ENCODE measurements around the gene CPNE6. TPM values are rescaled to one million over a fixed set of nuclear protein-coding genes. Genes with fewer than 3 reads are reported as not detected.

CPNE6 gene
- total RNA-seq, 1 donor from 2014 or later: not detected

- intact Hi-C loops (cut with micrococcal nuclease): no loop called here
Observed at GRCh38 chr14:24066496-24067132, 4.7 kb upstream of the CPNE6 start.

DNA sequence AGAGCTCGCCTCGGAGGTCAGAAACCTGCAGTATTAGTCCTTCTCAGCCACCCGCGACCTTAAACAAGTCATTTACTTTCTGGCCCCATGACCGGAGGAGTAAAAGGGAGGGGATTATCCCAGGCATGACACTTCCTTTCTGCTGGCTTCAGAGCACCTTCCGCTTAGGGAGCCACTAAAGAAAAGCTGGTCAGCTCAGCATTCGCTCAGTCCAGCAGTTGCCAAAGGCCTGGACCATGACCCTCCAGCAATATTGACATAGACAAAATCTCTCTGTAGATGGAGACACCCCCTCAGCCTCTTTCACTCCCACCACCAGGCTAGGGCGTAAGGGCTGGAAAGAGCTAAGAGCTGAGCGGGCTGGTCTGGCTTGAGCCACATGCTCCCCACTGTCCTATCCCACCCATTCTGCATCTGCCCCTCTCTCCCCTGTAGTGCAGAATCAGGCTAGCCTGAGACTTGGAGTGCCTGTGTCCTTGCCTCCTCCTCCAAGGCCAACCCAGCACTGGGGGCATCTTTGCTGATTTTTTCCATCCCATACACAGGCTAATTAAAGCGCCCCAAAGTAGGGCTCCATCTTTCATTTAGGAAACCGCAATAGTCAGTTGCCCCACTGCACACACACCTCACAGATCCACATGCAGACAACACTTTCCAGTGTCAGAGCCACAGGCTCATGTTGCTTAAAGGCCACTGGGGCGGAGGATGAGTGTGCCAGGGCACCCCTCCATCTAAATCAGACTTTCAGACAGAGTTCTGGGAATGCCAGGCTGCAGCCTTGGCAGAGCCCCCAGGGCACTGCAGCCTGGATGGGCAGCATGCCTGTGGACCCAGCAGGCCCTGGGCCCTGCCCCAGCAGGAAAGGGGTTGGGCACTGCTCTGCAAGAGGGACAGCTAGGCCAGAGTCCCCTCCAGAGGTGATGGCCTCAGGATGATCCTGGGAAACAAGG, 4.0 kb upstream of the CPNE6 start:
- intact Hi-C loops (cut with micrococcal nuclease): no loop called here

GRCh38 chr14:24068711-24069410, 2.5 kb upstream of the CPNE6 start:
- intact Hi-C loops (cut with micrococcal nuclease): no loop called here

- intact Hi-C loops (cut with micrococcal nuclease): no loop called here
Observed at GRCh38 chr14:24069411-24069735, 2.0 kb upstream of the CPNE6 start.

DNA sequence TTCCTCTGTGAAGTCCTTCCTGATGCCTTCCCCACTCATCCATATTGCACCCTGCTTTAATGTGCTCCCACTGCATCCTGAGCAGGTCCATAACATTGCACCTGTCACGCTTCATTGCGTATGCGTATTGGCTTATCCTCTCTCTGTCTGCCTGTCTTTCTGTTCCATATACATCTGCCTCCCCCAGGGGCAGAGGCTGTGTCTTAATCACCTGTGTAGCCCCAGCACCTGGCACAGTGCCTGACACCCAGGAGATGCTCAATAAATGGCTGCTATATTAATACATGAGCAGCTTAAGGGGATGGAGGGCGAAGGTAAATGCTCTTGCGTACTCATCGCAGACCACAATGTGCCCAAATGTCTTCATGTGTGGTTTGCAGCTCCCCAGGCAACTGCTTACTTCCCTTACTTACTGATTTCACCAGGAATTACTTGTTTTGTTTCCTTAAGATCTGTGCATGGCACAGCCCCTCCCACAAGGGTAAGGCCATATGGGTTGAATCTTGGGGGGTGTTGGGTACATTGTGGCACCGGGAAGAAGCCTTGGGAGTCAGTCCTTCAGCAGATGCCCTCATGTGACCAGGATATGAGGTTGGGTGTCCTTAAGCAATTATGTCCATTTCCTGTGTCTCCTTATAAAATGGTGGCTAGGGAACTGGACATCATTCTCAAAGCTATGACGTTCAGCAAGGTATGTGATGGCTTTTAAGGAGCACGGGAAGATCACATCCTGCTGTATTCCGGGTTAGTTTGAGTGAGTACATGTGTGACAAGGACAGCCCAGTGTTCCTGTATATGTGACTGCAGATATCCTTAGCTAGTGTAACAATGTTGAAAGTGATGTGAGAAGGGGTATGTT, 848 bp upstream of the CPNE6 start:
- intact Hi-C loops (cut with micrococcal nuclease): no loop called here

- intact Hi-C loops (cut with micrococcal nuclease): no loop called here
Observed at GRCh38 chr14:24071836-24072430, 571 bp downstream of the CPNE6 start.

- intact Hi-C loops (cut with micrococcal nuclease): no loop called here
Observed at GRCh38 chr14:24072436-24072835, 1.1 kb downstream of the CPNE6 start.

DNA sequence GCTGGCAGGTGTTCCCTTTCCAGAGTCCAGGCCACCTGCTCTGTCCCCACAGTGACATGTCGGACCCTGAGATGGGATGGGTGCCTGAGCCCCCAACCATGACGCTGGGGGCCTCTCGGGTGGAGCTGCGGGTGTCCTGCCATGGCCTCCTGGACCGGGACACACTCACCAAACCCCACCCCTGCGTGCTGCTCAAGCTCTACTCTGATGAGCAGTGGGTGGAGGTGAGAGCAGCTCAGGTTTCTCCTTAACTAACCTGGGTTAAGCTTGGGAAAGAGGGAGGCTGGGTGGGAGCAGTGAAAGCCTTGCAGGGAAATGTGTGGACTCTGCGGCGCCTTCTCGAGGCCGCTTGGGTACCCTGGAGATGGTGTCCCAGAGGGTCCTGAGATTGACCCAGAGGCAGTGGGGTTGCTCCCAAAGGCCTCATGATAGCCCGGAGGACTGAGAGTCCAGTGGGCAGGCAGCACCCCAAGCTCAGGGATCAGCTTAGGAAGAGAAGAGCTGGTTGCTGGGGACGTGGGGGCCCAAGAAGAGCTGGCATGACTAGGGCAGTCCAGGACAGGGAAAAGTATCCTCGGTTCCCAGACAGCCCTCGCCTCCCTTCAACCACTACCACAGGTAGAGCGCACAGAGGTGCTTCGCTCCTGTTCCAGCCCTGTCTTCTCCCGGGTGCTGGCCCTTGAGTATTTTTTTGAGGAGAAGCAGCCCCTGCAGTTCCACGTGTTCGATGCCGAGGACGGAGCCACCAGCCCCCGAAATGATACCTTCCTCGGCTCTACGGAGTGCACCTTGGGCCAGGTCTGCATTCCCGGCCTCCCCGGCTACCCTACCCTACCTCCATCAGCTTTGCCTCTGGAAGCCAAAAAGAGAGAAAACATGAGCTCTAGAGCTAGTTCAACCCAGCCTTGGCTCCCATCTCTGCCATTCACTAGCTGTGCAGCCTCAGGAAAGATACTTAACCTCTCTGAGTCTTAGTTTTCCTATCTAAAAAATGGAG, 1.8 kb downstream of the CPNE6 start:
- intact Hi-C loops (cut with micrococcal nuclease): no loop called here

GRCh38 chr14:24074625-24075484, 3.5 kb downstream of the CPNE6 start:
- intact Hi-C loops (cut with micrococcal nuclease): no loop called here

- intact Hi-C loops (cut with micrococcal nuclease): no loop called here
Observed at GRCh38 chr14:24075485-24076301, 4.3 kb downstream of the CPNE6 start.

DNA sequence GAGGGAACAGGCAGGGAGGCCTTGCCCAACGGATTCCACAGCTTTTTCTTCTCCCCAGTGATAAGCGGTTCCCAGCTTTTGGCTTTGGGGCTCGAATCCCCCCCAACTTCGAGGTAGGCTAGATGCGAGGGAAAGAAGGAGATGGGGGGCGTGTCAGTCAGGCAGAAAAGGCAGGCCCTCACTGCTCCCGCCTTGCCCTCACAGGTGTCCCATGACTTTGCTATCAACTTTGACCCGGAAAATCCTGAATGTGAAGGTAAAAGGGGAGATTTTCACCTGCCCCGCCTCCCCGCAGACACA, 4.9 kb downstream of the CPNE6 start:
- intact Hi-C loops (cut with micrococcal nuclease): no loop called here

DNA sequence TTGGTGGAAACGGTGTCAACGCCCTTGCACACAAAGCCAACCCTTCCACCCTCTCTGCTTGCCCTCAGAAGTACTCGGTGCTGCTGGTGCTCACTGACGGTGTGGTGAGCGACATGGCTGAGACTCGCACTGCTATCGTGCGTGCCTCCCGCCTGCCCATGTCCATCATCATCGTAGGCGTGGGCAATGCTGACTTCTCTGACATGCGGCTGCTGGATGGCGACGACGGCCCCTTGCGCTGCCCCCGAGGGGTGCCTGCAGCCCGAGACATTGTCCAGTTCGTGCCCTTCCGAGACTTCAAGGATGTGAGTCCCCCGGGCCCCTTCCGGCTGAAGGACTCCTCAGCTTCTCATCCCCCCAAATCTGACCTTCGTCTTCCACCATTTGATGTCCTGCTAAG, 5.7 kb downstream of the CPNE6 start:
- intact Hi-C loops (cut with micrococcal nuclease): no loop called here

GRCh38 chr14:24078146-24078545, 6.8 kb downstream of the CPNE6 start:
- intact Hi-C loops (cut with micrococcal nuclease): no loop called here

DNA sequence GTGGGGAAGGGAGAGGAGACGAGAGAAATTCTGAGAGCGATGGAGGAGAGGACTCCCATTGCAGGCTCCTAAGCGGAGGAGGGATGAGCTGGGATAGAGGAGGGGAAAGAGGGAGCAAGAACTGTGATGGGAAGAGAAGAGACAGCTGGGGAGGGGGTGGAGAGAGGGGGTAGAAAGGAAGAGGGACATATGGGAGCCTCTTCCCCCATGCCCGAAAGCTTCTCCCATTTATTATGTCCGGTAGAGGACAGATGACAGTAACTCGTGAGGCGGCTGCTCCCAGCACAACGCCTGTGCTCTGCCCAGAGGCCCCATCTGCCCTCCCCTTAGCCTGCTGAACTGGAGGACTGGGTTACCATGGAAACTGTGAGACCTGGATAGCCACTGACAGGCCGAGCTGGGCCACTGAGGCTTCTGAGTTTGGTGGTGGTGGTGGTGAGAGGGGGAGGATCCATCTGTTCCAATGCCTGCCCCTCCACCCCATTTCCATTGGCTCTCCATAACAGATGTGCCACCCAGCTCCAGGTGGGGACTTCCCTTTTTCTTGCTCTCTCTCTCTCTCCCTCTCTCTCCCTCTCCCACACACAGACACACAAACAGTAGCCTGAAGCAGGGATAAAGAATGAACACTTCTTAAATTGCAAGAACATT, 8.3 kb downstream of the CPNE6 start:
- intact Hi-C loops (cut with micrococcal nuclease): loop anchor here (2.0 kb wide), 1 partner anchor 35 kb away; the partner anchor contains the start of genes DCAF11 and NRL

DNA sequence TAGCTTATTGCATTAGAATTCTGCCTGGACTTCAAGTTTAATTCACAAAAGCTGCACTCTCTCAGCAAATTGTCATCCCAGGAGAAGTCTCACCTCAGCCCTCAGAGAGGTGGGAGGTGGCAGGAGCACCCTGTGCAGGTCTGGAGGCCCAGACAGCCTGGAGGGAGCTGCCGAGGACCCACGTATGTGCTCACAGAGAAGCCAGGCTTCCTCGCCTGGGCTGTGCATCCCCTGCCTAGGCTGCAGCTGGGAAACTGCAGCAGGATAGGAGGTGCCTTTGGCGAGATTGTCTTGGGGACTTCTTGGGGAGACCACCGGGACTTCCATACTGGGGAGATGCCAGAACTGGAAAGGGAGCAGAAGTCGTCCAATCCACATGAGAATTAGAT, 8.8 kb downstream of the CPNE6 start:
- intact Hi-C loops (cut with micrococcal nuclease): loop anchor here (2.0 kb wide), 1 partner anchor 35 kb away; the partner anchor contains the start of genes DCAF11 and NRL

GRCh38 chr14:24080888-24081738, 9.8 kb downstream of the CPNE6 start:
- intact Hi-C loops (cut with micrococcal nuclease): loop anchor here (1.0 to 2.0 kb wide), 4 partner anchors 9 to 65 kb away; partner anchors contain the start of genes DCAF11, NRL, PCK2 and PSME2

All from T-helper 2 cell treated with Interferon-gamma antibody and Interleukin-4, amounts not matched to agents 100 ng/mL and 5 ng/mL, for 36 hours (primary cell).